NCI-H345 (cell line): Measurements from ENCODE around the gene LGMN.

ENCODE experiments used
- DNase-seq: peaks from one replicate; lab custom pipeline; 2025; lab: John Stamatoyannopoulos, UW

The LGMN gene

DNA sequence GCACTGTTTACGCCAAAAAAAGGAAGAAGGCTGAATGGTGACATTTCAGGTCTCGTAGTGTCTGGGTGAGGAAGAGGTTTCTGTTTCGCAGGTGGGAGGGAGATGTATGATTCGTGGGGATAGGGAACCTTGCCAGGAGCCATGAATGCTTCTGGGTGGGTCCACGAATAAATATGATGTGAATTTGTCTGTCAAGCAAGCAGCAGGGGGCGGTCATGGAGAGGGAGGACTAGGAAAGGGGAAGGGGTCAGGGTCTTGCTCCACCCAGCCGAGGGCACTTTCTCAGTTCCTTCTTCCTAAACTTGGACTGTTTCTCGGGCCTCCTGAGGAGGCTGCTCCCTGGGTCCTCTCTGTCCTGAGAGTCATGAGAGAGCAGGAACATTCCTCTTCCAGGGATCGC, 72.5 kb downstream of the LGMN start:
- DNase-seq: no peak

DNA sequence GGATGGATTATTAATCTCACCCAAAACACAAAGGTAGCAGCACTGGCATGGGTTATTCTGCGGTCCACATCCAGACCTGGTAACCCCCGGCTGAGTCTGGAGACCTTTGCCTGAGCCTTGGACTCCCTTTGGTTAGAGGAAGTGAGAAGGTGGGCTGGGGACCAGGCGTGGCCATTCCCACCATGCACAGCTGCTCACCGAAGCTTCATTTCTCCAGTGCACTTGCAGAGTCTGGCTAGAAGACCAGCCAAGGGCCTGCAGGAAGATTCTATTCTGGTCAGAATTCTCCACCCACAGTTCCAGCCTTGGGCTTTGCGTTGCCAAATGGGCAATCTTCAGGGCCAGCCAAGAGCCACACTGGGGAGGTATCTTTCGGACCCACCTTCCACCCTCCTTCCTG, 73.0 kb downstream of the LGMN start:
- DNase-seq: no peak

DNA sequence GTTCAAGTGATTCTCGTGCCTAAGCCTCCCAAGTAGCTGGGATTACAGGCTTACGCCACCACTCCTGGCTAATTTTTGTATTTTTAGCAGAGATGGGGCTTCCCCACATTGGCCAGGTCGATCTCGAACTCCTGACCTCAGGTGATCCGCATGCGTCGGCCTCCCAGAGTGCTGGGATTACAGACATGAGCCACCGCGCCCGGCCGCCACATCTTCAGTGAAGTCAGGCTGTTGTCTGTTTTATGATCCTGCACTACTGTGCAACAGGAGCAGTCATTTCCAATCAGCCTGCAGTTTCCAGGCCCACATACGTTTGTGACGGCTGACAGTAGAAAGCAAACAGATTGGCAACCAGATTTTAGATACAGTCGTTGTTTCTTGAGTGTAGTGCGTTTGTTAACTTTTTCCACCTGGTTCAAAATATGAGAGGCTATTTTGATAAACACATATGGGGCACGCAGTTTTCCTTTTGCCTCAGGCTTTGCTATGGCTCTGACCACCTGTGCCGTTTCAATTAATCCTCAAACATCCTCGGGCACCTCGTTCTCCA, 74.8 kb downstream of the LGMN start:
- no peak for DNase-seq

DNA sequence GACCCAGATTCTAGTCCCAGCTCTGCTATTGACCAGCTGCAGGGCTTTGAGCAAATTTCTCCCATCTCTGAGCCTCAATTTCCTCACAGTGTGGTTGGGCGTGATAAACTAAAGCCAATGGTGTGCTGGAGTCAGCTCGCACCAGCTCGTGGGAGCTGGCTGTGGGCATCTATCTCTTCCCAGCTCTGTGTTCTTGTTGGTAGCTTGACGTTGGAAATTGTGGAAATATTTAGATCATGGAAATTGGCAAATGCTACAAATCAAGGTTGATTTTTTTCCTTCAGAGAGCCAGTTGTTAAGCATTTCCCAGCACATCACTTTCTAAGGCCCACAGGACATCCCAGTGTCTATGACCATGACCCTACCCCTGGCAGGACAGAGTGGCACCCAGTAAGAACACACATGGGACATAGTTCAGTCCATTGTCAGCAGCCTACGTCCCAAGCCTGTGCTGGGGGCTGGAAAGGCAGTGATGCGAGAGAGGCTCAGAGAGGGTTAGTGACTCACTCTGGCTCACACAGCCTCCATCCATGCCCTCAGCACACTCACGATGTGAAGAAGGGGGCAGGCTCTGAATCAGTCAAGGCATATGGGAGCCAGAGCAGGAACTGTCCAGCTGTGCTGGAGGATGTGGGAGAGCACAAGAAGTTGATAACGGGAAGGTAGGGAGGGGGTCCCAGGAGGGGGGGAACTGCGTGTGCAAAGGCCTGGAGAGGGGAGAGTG, 77.6 kb downstream of the LGMN start:
- DNase-seq: no peak

DNA sequence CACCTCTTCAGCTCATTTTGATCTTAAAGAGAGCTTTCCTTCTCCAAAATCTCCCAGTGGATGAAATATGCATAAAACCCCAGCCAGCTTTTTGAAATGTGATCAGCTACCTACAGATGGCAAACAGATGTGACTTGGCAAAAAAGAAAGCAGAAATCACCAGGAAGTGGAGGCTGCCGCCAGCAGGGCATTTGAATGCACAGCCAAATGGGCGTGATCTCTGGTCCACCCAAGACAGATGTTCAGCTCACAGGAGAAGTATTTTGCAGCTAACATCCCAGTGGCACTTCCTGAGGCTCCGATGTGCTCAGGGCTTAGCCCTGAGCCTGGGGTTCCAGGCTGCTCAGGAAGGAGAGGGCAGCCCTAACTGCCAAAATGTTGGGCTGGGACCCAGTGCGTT, 78.3 kb downstream of the LGMN start:
- no peak for DNase-seq

DNA sequence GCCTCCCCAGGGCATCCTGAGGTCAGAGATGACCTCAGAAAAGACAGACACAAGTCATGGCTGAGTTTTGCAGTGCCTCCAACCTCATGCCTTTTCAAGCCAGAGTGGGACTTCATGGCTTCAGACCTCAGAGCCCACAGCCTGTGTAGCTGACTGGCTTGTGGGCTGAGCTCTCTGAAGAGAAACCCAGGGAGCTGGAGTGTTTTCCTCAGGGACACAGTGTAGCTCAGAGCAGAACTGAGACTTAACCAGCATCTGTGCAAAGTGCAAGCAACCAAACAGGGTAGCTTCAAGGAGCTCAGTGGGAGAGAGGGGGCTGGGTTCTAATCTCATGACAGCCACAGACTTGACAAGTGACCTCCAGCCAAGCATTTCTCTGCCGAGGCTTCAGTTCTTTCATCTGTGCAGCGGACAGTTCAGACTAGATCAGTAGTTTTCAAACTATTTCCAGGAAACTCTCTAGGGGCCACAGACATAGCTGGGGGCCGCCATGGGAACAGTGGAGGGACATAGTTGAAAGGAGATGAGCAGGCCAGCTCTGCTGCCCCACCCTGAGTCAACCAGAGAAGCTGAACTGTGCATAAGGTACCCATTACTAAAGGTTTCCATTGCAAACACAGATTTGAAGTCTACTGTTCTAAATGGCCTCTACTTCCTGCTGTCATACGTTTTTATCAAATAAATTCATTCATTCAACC, 80.0 kb downstream of the LGMN start:
- no peak for DNase-seq

DNA sequence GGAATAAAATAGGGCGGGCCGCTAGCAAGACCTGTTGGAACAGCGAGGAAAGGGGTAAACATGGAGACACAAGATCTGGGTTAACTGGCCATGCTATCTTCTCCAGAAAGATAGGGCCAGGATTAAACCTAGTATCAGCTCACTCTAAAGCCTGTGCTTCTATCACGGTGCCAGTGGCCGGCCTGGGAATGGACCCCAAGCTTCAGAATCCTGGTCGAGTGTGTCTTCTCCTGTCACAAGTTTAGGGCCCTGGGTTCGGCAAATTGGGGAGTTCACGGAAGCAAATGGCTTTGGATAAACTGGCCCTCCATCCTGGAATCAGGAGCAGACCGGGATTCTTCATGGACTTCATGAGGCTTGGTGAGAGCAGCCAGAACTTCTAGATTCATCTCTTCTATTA, 82.2 kb downstream of the LGMN start:
- DNase-seq: no peak

DNA sequence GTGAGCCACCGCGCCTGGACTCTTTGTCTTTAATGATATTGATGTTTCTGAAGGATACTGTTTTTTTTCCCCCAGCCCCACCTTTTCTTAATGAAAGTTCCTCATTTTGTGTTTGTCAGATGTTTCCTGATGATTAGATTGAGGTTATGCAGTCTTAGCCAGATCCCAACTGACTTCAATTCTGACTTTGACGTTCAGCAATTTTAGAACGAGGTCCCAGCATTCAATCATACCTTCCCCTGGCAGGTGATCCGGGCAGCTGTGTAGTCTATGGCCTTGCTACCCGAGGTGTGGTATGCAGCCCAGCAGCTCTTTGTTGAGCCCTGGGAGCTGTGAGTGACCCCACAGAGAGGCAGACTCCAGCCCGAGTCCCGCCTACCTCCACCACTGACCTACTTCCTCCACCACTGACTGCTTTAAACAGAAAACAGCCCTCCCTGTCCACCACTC, 82.7 kb downstream of the LGMN start:
- no peak for DNase-seq

DNA sequence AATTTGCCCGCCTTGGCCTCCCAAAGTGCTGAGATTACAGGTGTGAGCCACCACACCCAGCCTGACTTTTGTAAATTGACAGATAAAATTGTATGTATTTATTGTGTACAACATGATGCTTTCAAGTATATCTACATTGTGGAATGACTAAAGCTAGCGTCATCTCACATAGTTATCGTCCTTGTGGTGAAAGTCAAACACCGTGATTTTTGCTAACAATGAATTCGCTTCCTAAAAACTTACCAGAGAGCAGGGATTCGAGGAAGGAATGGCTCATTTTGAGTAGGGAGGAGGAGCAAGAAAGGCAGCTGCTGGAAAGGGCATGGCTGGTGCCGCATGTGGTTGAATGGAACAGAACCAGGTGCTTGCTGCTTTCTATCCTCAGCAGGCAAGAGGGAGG, 85.4 kb downstream of the LGMN start:
- no peak for DNase-seq

DNA sequence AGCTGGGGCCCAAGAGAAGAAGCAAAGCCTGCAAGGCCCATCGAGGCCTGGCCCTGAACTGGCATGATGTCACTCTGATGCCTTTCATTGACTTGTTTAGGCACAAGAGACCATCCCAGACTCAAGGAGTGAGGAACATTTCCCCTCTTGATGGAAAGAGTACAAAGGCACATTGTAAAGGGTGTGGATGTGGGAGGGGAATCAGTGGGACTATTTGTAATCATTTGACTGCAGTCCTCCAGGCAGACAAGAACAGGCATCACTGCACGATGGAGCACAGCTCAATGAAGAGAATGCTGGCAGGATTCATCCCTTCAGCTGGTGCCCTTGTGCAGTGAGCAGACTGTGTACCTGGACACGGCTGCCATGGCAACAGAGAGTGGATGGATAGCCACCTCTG, 87.9 kb downstream of the LGMN start:
- DNase-seq: no peak

DNA sequence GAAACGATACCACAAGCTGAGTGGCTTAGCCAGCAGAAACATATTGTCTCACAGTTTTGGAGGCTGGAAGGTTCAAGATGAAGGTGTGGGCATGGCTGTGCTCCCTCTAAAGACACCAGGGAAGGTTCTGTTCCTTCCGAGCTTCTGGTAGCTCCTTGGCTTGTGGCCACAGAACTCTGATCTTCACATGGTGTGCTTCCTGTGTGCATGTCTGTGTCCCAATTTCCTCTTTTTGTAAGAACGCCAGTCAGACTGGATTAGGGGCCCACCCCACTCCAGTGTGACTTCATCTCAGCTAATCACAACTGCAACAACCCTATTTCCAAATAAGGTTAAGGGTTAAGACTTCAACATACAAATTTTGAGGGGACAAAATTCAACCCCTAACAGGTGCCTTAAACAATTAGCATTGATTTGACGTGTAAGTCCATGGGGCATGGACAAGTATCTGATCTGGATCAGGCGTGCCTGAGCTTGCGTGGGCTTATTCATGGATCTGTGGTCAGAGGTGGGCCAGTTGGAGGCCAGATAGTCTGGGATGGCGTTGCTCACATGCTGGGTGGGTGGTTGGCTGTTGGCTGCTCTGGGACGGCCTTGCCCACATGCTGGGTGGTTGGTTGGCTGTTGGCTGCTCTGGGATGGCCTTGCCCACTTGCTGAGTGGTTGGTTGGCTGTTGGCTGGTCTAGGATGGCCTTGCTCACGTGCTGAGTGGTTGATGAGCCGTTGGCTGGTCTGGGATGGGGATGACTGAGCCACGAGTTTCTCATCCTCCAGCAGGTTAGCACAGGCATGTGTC, 88.5 kb downstream of the LGMN start:
- DNase-seq: no peak

DNA sequence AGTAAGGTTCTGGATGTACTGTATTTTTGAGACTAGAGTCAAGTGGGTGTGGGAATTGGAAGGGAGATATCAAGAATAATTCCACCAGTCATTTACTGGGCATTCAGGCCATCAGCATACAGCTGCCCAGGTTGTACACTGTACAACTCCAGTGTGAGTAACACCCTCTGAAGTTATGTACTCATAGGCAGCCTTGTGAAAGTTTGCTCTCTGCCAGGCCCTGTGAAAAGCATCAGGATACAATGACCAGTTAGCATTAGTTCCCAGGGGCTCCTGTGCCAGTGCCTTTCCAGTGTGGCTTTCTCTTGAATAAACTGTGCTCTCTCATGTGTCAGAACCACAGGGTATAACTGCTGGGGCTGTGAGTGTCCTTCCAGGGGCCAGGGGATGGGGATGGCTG, 89.7 kb downstream of the LGMN start:
- no peak for DNase-seq

DNA sequence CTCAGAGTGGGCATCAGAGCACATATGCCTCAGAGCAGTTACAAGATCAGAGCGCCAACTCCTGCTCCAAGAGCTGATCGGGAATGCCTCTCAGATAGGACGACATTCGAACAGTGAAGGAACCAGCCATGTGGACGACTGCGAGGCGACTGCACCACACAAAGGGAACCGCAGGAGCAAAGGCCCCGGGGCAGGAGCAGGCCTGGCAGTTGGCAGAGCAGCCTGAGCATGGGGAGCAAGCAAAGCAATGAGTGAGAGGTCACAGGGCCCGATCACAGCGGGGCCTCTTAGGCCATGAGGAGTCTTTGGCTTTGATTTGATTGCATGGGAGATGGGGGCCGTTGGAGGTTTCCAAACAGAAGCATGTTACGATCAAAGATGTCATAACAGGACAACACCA, 90.3 kb downstream of the LGMN start:
- no peak for DNase-seq

DNA sequence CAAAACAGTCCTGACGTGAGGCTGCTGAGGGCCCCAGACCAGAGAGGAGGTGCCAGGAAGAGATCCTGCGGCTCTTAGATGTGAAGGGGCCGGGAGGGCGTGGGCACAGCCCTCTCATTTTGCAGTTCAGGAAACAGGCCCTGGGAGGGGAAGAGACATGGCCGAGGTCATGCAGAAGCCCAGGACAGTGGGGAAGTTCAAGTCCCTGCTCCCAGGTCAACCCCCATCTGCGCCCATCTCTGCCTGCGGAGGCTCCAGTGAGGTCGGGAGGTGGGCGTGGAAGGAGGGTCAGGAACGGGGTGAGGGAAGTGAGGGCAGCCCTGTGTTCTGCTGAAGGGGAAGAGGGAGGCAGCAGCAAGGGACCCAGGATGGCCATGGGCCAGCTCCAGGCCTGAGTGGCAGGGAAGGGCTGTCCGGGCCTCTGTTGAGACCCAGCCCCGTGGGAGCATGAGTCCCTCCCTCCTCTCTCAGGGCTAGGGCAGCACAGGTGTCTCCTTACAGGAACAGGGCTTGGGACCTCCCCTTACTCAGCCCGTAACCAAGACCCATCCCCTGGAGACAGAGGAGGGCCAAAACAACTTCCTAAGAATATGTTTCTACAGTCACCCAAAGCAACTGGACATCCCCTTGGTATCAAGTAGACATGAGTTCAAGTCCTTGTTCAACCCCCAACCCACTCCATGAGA, 90.8 kb downstream of the LGMN start:
- DNase-seq: no peak

DNA sequence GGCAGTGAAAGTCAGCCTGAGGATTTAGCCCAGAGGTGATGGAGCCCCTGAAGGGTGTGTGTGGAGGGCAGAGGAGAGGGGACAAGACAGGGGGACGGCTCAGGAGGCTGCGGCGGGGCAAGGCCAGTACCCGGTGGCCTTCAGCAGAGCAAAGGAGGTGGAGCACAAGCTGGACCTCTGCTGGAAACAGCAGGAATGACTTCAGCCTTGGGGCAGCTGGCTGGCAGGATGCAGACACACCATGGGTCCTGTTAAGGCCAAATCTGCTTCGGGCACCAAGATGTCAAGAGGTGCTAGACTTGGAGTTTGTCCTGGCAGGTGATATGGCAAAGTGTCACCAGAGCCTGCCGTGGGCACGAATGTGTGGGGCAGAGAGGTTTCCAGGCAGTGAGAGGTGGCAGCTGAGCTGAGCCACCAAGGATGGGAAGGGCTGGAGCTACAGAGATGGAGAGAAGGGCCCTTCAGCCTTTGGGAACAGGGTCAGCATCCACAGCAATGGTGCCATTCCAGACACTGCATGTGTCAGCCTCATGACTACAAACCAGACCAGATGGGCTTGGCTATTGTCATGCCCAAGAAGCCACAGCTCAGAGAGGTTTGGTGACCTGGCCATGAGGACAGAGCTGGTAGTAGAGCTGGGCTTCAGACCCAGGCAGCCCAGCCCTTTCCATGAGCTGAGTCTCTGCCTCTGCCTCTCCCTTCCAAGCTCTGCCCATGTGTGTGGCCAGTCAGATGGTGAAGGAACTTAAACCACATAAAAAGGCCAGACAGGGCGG, 91.9 kb downstream of the LGMN start:
- no peak for DNase-seq

DNA sequence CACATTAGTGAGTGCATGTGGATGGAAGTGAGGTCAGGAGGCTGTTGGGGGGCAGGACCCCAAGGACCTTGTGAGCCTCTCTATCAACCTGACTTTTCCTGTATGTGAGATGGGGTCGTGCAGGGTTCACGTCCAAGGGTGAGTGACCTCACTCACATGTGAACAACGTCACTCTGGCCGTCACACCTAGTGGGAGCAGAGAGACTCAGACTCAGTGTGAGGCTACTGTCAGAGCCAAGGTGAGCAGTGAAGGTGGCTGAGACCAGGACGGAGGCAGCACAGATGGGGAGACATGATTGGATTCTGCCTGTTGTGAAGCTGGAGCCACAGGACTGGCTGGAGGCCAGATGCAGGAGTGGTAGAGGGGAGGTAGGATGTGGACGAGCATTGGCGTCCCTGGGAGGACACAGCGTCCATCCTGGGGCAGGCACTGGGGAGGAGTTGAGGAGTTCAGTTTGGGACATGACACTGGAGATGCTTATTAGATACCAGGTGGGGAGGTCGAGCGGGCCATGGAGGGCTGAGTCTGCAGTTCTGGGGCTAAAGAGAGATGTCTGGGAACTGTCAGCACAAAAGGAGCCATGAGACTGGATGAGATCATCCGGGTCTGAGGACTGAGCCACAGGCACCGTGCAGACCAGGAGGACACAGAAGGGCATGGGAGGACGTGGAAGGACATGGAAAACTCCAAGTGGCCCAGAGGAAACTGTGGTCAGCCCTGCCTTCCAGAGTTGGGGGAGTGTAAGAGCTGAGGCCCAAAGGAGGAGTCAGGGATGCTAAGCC, 92.8 kb downstream of the LGMN start:
- DNase-seq: no peak

DNA sequence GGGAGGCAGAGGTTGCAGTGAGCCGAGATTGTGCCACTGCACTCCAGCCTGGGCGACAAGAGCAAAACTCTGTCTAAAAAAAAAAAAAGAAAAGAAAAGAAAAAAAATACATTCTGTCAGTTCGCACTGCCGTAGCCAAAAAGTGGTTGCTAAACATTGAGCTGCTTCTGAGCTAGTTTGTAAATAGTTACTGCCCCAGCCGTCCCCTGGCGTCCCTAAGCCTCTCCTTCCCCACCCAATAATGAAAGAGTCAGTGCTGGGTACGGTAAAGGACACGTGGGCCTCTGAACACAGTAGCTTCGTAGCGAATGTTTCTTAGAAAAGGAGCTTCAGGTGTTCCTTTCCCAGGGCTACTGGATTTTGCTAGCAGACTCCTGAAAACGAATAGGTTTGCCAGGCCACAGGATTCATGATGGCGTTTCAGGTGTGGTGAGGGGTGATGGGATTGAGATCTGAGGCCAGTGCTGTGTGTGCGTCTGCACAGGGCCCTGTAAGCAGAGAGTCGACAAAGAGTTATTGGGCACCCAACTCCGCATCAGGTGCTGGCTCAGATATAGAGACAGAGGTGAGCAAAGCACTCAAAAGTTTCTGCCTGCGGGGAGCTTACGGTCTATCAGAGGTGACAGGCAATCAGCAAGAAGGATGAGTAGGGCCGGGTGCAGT, 94.1 kb downstream of the LGMN start:
- no peak for DNase-seq
